HEK293T (cell line): ENCODE results near the gene CLCF1.

Experiments
- FOXA1 ChIP-seq: fragments of 450-650 bp; IDR thresholded peaks from 2 replicates; pipeline ENCODE4 v1.6.1; 2016; ENCODE audit warnings: mild to moderate bottlenecking
- ZNF384 ChIP-seq: fragments of 450-650 bp; IDR thresholded peaks from 2 replicates; pipeline ENCODE4 v1.6.1; 2016
- TF ChIP-seq, protein P1 (sequence below): fragments of 450-650 bp; IDR thresholded peaks from 2 replicates; pipeline ENCODE4 v1.6.1; 2016

DNA sequence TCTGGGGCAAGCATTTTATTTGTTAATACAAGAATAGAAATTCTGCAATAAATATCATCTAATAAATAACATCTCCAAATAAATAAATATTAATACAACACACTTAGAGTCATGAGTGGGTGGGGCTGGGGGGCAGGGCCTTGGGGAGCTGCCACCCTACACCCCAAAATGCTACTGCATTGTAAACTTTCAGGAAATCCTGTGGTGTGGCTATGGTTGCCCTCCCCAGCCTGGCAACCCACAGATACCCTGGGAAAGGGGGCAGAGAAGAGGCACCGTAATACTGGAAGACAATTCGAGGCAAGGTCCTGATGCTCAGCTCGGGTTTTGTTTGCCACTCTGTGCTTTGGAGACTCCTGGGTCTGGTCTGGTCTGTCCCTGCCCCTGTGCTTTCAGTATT, 9.2 kb downstream of the CLCF1 start:
- TF ChIP-seq ZNF384 (no peak), FOXA1 (no peak)
- TF ChIP-seq, protein P1, sequence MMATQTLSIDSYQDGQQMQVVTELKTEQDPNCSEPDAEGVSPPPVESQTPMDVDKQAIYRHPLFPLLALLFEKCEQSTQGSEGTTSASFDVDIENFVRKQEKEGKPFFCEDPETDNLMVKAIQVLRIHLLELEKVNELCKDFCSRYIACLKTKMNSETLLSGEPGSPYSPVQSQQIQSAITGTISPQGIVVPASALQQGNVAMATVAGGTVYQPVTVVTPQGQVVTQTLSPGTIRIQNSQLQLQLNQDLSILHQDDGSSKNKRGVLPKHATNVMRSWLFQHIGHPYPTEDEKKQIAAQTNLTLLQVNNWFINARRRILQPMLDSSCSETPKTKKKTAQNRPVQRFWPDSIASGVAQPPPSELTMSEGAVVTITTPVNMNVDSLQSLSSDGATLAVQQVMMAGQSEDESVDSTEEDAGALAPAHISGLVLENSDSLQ = no peak
